Activated CD8-positive, alpha-beta T cell treated with anti-CD3 and anti-CD28 coated beads, Interleukin-2, amount 10 ng/mL, durations not matched to agents 7 days and 5 days (primary cell): ENCODE data around the gene RBM43. TPM values are rescaled to one million over a fixed set of nuclear protein-coding genes. Genes with fewer than 3 reads are reported as not detected.

ENCODE experiments used
- ATAC-seq: fragments of 150-1000 bp; cut with Tn5 transposase; one replicate; pipeline ENCODE4 v1.10.0; 2021; ENCODE audit warnings: moderate library complexity
- CTCF ChIA-PET: fragments of 350-600 bp; sonication (Branson Sonifier 250); formaldehyde crosslinking; loops from one replicate; lab custom pipeline; 2021; ENCODE audit warnings: antibody characterized with exemption; lab: Charles Lee
- POLR2A ChIA-PET: fragments of 350-600 bp; sonication (Branson Sonifier 250); formaldehyde crosslinking; loops from one replicate; lab custom pipeline; 2021; ENCODE audit warnings: antibody characterized with exemption; lab: Charles Lee
- DNase-seq: peaks from one replicate; pipeline ENCODE4 v3.0.0-alpha.2; 2020
- H3K27ac Mint-ChIP-seq: one replicate; pipeline ENCODE4 v1.8.0; 2021; ENCODE audit warnings: mild to moderate bottlenecking, mixed read lengths
- H3K27me3 Mint-ChIP-seq: one replicate; pipeline ENCODE4 v1.8.0; 2021; ENCODE audit warnings: low read depth, mixed read lengths
- H3K36me3 Mint-ChIP-seq: one replicate; pipeline ENCODE4 v1.8.0; 2021; ENCODE audit warnings: low read depth, mixed read lengths
- H3K4me1 Mint-ChIP-seq: one replicate; pipeline ENCODE4 v1.8.0; 2021; ENCODE audit warnings: low read depth, mixed read lengths
- H3K4me3 Mint-ChIP-seq: one replicate; pipeline ENCODE4 v1.8.0; 2021; ENCODE audit warnings: mild to moderate bottlenecking, mixed read lengths
- H3K9me3 Mint-ChIP-seq: one replicate; pipeline ENCODE4 v1.8.0; 2022; ENCODE audit warnings: mixed read lengths; ENCODE audit not compliant: insufficient read depth
- total RNA-seq, 2 experiments: library from RNA; stranded (reverse); gene quantifications; one replicate each; pipeline ENCODE4 v1.2.3, GENCODE V29; 2021

The RBM43 gene
- total RNA-seq, 2 experiments from 2014 or later = 4.4 to 4.9 TPM

- H3K4me1 Mint-ChIP-seq = no peaks in the 10 kb centered on the region
- ChIA-PET CTCF (no interaction called here), POLR2A (no interaction called here)
- no peak overlapping the region for H3K27ac Mint-ChIP-seq
- no peak for ATAC-seq
- no peaks in the 10 kb centered on the region for H3K9me3 Mint-ChIP-seq
- DNase-seq = no peak
- H3K36me3 Mint-ChIP-seq = no peaks in the 10 kb centered on the region
- H3K4me3 Mint-ChIP-seq = no peak overlapping the region
- peaks cover 9% of the 10 kb centered on the region for H3K27me3 Mint-ChIP-seq
Measured at GRCh38 chr2:151207100-151207499, 54.6 kb downstream of the RBM43 start.

DNA sequence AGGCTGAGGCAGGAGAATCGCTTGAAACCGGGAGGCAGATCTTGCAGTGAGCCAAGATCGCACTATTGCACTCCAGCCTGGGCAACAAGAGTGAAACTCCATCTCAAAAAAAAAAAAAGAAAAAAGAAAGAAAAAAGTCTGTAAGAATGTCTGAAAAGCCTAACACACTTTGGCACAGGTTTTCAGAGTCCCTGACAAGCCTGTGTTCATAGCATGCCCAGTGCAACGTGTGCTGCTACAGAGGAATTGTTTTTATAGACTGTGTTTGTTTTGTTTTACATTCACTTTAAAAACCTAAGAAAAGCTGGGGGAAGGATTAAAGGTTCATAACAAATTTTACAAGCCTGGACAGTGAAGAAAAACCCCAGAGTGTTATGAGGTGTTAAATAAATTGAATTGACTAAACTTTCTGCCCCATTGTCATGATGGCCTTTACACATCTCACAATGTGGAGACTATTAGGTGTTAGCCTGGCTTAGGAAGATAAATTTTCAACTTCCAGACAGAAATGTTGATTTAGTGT is 55.2 kb downstream of the RBM43 start:
- no peak overlapping the region for H3K4me3 Mint-ChIP-seq
- no peak overlapping the region for H3K27ac Mint-ChIP-seq
- ATAC-seq (no peak), DNase-seq (no peak)
- no peaks in the 10 kb centered on the region for H3K9me3 Mint-ChIP-seq
- ChIA-PET CTCF (no interaction called here), POLR2A (no interaction called here)
- peaks cover 10% of the 10 kb centered on the region for H3K27me3 Mint-ChIP-seq
- H3K36me3 Mint-ChIP-seq = no peaks in the 10 kb centered on the region
- peaks cover under 1% of the 10 kb centered on the region for H3K4me1 Mint-ChIP-seq

DNA sequence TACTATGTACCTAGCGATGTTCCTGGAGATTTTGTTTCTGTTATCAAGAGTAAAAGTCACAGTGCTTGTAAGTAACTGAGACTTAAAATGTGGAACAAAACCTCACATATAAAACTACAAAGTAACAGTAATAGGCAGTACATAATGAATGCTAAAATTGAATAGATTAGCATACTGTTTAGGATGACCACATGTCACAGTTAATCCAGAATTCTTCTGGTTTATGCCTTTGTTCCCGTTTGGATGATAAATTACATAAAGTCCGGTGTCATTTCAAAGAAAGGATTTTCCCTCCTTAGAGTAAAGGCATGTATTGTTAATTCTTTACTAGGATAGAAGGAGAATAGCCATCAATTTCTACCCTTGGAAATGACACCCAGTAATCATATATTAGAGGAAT is 56.1 kb downstream of the RBM43 start:
- no peak for DNase-seq
- CTCF ChIA-PET = no interaction called here

DNA sequence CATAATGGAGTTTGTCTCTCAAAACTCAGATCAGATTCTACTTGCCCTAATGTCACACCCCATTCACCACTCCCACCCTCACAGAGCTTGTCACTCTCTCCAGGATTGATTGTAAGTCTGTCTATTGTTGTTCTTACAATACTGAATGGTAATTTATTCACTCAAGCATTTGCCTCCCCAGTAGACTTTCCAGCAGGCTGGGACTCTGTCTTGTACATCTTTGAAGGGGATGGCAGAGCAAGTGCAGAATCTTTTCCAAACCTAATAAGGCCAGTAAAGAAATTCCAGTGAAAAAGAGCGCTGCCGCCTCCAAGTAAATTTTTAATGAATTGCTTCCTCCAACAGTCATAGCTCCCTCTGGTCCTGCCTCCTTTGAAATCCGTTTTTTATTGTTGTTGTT is 56.9 kb downstream of the RBM43 start:
- Mint-ChIP-seq H3K36me3 (no peaks in the 10 kb centered on the region), H3K27ac (no peak overlapping the region), H3K4me1 (peaks cover 5% of the 10 kb centered on the region), H3K27me3 (peaks cover 8% of the 10 kb centered on the region), H3K4me3 (no peak overlapping the region), H3K9me3 (no peaks in the 10 kb centered on the region)
- POLR2A ChIA-PET = no interaction called here
- CTCF ChIA-PET = no interaction called here
- ATAC-seq (no peak), DNase-seq (no peak)

More for the DNA sequence above, 56.1 kb downstream of the RBM43 start:
- H3K27me3 Mint-ChIP-seq = peaks cover 8% of the 10 kb centered on the region
- H3K27ac Mint-ChIP-seq = no peak overlapping the region
- POLR2A ChIA-PET = no interaction called here
- H3K36me3 Mint-ChIP-seq = no peaks in the 10 kb centered on the region
- H3K4me1 Mint-ChIP-seq = peaks cover 4% of the 10 kb centered on the region
- no peak for ATAC-seq
- H3K4me3 Mint-ChIP-seq = no peak overlapping the region
- no peaks in the 10 kb centered on the region for H3K9me3 Mint-ChIP-seq

DNA sequence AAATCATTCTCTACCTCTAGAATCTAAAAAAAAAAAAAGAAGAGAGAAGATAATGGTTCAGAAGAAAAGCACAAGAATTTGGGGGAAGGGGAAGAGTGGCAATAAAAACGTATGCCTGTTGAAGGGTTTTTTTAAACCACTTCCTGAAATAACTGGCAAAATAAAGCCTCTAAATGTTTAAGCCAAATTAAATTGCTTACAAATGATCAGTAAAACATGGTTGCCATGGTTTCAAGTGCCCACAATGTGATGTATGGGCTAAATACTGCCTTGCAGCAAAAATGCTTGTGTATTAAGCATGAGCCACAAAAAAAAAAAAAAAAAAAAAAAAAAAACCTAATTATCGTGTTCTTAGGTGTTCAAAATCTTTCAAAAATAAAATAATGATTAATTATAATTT is 60.8 kb downstream of the RBM43 start:
- ChIA-PET POLR2A (no interaction called here), CTCF (interaction anchor here (0.8 kb wide), 1 partner anchor 25 kb away, joined by 3 read pairs; no protein-coding TSS in a partner anchor)
- Mint-ChIP-seq H3K27ac (no peak overlapping the region), H3K36me3 (no peaks in the 10 kb centered on the region), H3K4me3 (no peak overlapping the region), H3K9me3 (no peaks in the 10 kb centered on the region), H3K4me1 (peaks cover 5% of the 10 kb centered on the region), H3K27me3 (peaks cover 10% of the 10 kb centered on the region)
- no peak for DNase-seq
- no peak for ATAC-seq

- H3K27ac Mint-ChIP-seq = no peak overlapping the region
- H3K4me1 Mint-ChIP-seq = peaks cover 5% of the 10 kb centered on the region
- peaks cover 10% of the 10 kb centered on the region for H3K27me3 Mint-ChIP-seq
- H3K9me3 Mint-ChIP-seq = no peaks in the 10 kb centered on the region
- H3K4me3 Mint-ChIP-seq = no peak overlapping the region
- CTCF ChIA-PET = interaction anchor here (0.8 kb wide), 1 partner anchor 26 kb away, joined by 3 read pairs; no protein-coding TSS in a partner anchor
- H3K36me3 Mint-ChIP-seq = no peaks in the 10 kb centered on the region
- POLR2A ChIA-PET = no interaction called here
- ATAC-seq (no peak), DNase-seq (no peak)
Measured at GRCh38 chr2:151200277-151200676, 61.4 kb downstream of the RBM43 start.

- Mint-ChIP-seq H3K27ac (no peak overlapping the region), H3K36me3 (no peaks in the 10 kb centered on the region), H3K27me3 (peaks cover 5% of the 10 kb centered on the region), H3K4me3 (no peak overlapping the region), H3K9me3 (no peaks in the 10 kb centered on the region), H3K4me1 (peaks cover 5% of the 10 kb centered on the region)
- DNase-seq (no peak), ATAC-seq (no peak)
- POLR2A ChIA-PET = no interaction called here
- CTCF ChIA-PET = no interaction called here
Measured at GRCh38 chr2:151198645-151199044, 63.0 kb downstream of the RBM43 start.

Other genes with a start within 250 kb of the RBM43 start
- gene NMI, start 27.8 kb upstream of the RBM43 start, total RNA-seq = 10 to 100 TPM; 62.2 to 70.2 TPM
- not detected for gene TNFAIP6, start 95.7 kb upstream of the RBM43 start, total RNA-seq
- gene RIF1, start 148.0 kb upstream of the RBM43 start, total RNA-seq = 10 to 100 TPM; 55.9 to 56.6 TPM